ENCODE results near the gene DNASE2. TPM values are rescaled to one million over a fixed set of nuclear protein-coding genes. Genes with fewer than 3 reads are reported as not detected.

Gene DNASE2
- total RNA-seq, 2 experiments from 2014 or later, result 30.9 to 31.6 TPM

DNA sequence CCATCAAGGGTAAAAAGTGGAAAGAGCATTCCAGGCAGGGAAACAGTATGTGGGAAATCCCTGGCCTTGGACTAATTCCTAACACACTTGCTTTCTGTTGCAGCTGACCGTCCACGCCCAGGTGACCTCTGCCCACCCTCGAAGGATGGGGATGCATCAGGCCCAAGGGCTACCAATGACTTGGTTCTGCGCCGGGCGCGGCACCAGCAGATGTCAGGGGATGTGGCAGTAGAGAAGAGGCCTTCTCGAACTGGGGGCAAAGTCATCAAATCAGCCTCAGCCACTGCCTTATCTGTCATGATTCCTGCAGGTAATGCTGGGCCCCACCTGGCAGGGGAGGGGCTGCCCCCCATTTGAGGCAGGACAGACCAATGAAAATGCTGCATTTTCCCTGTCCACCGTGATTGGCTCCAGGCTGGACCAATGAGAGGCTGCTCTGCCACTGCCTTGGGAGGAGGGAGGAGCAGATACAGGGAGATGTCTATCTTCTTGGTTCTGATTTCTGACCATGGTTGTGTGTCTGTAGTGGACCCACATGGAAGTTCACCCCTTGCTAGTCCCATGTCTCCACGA lies 12.6 kb downstream of the DNASE2 start:
- H3K4me3 Mint-ChIP-seq, result no peak overlapping the region
- no peaks in the 10 kb centered on the region for H3K27me3 Mint-ChIP-seq (ENCODE audit: low read depth)
- peaks cover 6% of the 10 kb centered on the region for H3K4me1 Mint-ChIP-seq (ENCODE audit: low read depth)
- intact Hi-C loops (cut with micrococcal nuclease), result no loop called here
- no peak for DNase-seq
- CTCF ChIA-PET, result interaction anchor here (1.1 kb wide), 1 partner anchor 21 kb away, joined by 3 read pairs; no protein-coding TSS in a partner anchor
- no peak overlapping the region for H3K27ac Mint-ChIP-seq
- H3K9me3 Mint-ChIP-seq, result peaks cover 2% of the 10 kb centered on the region
- peaks cover 10% of the 10 kb centered on the region for H3K36me3 Mint-ChIP-seq (ENCODE audit: low read depth)

DNA sequence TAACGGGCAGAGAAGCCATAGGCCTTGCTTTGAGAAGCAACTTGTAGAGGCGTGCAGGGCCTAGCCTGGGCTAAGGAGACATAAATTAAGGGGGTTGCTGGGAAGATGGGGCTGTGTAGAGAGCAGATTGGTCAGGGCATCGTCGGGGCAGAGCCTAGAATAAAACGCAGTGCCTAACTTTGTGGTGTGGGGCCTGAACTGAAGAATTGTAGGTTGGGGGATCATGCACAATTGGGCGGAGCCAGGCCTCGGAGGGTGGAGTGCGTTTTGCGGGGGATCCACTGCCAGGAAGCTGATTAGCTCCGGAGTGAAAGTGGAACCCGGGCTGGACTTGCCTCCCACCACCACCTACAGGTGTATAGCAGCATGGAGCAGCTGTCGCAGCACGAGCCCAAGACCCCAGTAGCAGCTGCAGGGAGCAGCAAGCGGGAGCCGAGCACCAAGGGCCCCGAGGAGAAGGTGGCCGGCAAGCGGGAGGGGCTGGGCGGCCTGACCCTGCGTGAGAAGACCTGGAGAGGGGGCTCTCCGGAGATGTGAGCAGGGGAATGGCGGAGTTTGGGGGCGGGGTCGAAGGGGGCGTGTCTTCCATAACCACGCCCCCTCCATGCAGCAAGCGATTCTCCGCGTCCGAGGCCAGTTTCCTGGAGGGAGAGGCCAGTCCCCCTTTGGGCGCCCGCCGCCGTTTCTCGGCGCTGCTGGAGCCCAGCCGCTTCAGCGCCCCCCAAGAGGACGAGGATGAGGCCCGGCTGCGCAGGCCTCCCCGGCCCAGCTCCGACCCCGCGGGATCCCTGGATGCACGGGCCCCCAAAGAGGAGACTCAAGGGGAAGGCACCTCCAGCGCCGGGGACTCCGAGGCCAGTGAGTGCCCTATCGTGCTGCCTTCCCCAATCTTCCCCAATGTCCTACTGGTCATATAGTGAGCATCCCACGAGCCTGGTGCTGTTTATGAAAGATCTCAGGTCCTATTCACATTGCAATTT lies 13.8 kb downstream of the DNASE2 start:
- peaks cover 2% of the 10 kb centered on the region for H3K9me3 Mint-ChIP-seq
- intact Hi-C loops (cut with micrococcal nuclease), result no loop called here
- peak; percentile 71 for DNase-seq
- CTCF ChIA-PET, result interaction anchor here (1.1 kb wide), 1 partner anchor 71 kb away, joined by 4 read pairs; no protein-coding TSS in a partner anchor
- H3K4me3 Mint-ChIP-seq, result peak overlapping the region; percentile 54
- peaks cover 2% of the 10 kb centered on the region for H3K27me3 Mint-ChIP-seq (ENCODE audit: low read depth)
- H3K36me3 Mint-ChIP-seq (ENCODE audit: low read depth), result peaks cover 4% of the 10 kb centered on the region
- peaks cover 6% of the 10 kb centered on the region for H3K4me1 Mint-ChIP-seq (ENCODE audit: low read depth)
- H3K27ac Mint-ChIP-seq, result no peak overlapping the region

DNA sequence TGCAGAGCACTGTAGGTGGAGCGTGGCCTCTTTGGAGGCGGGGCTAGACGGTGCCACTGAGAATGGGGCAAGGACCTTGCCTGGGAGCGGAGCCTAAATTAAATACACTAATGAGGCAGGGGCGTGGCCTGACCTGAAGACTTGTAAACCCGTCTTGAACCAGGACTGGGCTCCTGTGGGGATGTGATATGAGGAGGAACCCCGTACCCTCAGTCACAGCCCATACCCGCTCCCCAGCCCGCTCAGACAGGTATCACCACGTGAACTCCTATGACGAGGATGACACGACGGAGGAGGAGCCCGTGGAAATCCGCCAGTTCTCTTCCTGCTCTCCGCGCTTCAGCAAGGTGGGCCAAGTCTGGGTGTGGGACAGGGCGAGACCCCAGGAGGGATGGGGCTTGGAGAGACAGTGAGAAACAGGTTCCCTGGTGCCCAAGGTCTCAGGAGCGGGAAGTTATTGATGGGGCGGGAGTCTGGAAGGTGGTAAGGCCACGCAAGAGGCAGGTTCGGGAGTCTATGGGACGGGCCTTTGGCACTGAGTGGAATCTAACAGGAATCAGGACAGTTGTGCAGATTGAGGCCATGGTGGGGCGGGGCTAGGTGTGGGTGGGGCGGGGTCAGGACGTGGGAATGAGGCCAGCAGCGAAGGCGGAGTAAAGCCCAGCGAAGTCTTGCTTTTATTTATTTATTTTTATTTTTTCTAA lies 14.7 kb downstream of the DNASE2 start:
- Mint-ChIP-seq H3K27me3 (ENCODE audit: low read depth) (peaks cover 2% of the 10 kb centered on the region), H3K27ac (no peak overlapping the region)
- CTCF ChIA-PET, result interaction anchor here (1.1 kb wide), 1 partner anchor 71 kb away, joined by 4 read pairs; no protein-coding TSS in a partner anchor

DNA sequence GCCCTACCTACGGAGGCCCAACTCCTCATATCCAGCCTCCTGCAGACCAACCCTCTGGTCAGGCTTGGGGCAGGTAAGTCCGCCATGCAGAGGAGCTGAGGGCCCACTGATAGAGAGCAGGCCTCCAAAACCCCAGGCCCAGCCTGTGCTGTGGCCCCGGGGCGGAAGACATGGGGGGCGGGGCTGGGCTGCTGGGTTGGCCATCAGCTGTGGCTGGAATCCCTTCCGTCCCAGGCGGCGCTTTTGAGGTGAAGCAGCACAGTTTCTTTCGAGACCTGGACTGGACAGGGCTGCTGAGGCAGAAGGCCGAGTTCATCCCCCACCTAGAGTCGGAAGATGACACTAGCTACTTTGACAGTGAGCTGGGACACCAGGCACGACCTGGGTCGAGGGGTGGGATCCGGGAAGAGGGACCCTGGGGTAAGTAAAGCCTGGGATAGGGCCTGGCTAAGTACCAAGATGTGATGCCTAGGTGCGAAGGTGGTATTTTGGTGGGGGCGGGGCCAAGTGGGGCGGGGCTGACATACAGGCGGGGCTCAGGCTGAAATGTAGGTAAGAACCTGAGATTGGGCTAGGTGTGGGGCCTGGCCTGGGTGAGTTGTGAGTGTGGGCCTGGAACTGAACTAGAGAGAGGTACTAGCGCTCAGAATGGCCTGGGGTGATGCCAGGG lies 15.4 kb downstream of the DNASE2 start:
- Mint-ChIP-seq H3K27me3 (ENCODE audit: low read depth) (peaks cover 2% of the 10 kb centered on the region), H3K9me3 (no peaks in the 10 kb centered on the region), H3K4me1 (ENCODE audit: low read depth) (peaks cover 6% of the 10 kb centered on the region), H3K27ac (no peak overlapping the region), H3K4me3 (no peak overlapping the region), H3K36me3 (ENCODE audit: low read depth) (no peaks in the 10 kb centered on the region)
- CTCF ChIA-PET, result no interaction called here
- intact Hi-C loops (cut with micrococcal nuclease), result no loop called here
- DNase-seq, result no peak

More for the DNA sequence above, 14.7 kb downstream of the DNASE2 start:
- Mint-ChIP-seq H3K9me3 (no peaks in the 10 kb centered on the region), H3K4me1 (ENCODE audit: low read depth) (peaks cover 6% of the 10 kb centered on the region), H3K36me3 (ENCODE audit: low read depth) (no peaks in the 10 kb centered on the region), H3K4me3 (peak overlapping the region; percentile 31)
- DNase-seq, result no peak
- intact Hi-C loops (cut with micrococcal nuclease), result no loop called here

DNA sequence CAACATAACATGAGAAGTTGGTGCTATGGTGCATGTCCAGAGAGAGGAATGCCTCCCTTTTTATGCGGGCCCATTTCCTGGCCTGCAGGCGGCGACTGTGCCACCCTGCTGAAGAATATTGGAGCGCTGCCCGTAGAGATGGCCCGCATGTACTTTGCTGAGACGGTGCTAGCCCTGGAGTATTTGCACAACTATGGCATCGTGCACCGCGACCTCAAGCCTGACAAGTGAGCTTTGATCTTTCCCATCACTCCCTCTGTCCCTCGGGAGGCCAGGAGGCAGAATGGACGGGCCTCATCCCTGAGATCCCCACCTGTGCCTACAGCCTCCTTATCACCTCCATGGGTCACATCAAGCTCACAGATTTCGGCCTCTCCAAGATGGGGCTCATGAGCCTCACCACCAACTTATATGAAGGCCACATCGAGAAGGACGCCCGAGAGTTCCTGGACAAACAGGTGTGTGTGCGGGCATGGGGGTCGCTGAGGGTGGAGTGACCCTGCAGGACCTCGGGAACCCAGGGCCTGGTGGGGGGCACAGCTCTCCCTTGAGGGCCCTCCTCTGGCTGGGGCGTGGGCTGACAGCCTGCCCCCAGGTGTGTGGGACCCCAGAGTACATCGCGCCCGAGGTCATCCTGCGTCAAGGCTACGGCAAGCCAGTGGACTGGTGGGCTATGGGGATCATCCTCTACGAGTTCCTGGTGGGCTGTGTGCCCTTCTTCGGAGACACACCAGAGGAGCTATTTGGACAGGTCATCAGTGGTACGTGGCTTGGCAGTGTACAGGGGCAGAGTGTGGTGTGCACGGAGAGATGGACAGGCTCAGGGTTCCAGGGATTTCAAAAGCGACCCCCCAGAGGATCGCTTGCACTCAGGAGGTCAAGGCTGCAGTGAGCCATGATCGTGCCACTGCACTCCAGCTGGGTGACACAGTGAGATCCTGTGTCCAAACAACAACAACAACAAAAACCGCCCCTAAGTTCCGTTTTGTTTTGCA lies 16.2 kb downstream of the DNASE2 start:
- CTCF ChIA-PET, result interaction anchor here (0.6 to 1.8 kb wide), 3 partner anchors 17 to 99 kb away, joined by 3 to 9 read pairs (median 6); no protein-coding TSS in a partner anchor
- Mint-ChIP-seq H3K36me3 (ENCODE audit: low read depth) (no peaks in the 10 kb centered on the region), H3K4me1 (ENCODE audit: low read depth) (peaks cover 6% of the 10 kb centered on the region), H3K27ac (no peak overlapping the region), H3K27me3 (ENCODE audit: low read depth) (peaks cover 2% of the 10 kb centered on the region), H3K9me3 (no peaks in the 10 kb centered on the region), H3K4me3 (no peak overlapping the region)
- no peak for DNase-seq
- intact Hi-C loops (cut with micrococcal nuclease), result no loop called here

DNA sequence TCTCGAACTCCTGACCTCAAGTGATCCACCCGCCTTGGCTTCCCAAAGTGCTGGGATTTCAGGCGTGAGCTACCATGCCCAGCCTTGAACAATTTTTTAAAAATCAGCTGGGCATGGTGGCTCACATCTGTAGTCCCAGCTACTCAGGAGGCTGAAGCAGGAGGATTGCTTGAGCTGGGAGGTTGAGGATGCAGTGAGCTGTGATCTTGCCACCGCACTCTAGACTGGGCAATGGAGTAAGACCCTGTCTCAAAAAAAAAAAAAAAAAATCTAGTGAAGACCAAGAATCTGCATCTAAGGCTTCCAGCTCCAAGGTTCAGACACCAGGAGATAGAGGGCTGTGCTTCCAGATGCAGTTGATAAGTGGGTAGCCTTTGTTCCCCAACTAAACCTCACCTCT lies 17.1 kb downstream of the DNASE2 start:
- no peaks in the 10 kb centered on the region for H3K9me3 Mint-ChIP-seq
- CTCF ChIA-PET, result interaction anchor here (0.6 to 1.8 kb wide), 6 partner anchors 9 to 107 kb away, joined by 3 to 9 read pairs (median 4); no protein-coding TSS in a partner anchor
- DNase-seq, result no peak
- peaks cover 6% of the 10 kb centered on the region for H3K4me1 Mint-ChIP-seq (ENCODE audit: low read depth)
- intact Hi-C loops (cut with micrococcal nuclease), result no loop called here
- no peak overlapping the region for H3K4me3 Mint-ChIP-seq
- no peak overlapping the region for H3K27ac Mint-ChIP-seq
- H3K27me3 Mint-ChIP-seq (ENCODE audit: low read depth), result peaks cover 2% of the 10 kb centered on the region
- no peaks in the 10 kb centered on the region for H3K36me3 Mint-ChIP-seq (ENCODE audit: low read depth)

DNA sequence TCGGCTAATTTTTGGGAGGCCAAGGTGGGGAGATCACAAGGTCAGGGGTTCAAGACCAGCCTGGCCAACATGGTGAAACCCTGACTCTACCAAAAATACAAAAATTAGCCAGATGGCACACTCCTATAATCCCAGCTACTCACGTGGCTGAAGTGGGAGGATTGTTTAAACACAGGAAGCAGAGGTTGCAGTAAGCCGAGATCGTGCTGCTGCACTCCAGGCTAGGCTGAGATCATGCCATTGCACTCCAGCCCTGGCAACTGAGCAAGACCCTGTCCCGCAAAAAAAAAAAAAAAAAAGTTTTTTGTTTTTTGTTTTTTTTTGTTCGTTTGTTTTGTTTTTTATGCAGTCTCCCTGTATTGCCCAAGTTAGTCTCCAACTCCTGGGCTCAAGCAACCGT lies 21.7 kb downstream of the DNASE2 start:
- intact Hi-C loops (cut with micrococcal nuclease), result no loop called here

DNA sequence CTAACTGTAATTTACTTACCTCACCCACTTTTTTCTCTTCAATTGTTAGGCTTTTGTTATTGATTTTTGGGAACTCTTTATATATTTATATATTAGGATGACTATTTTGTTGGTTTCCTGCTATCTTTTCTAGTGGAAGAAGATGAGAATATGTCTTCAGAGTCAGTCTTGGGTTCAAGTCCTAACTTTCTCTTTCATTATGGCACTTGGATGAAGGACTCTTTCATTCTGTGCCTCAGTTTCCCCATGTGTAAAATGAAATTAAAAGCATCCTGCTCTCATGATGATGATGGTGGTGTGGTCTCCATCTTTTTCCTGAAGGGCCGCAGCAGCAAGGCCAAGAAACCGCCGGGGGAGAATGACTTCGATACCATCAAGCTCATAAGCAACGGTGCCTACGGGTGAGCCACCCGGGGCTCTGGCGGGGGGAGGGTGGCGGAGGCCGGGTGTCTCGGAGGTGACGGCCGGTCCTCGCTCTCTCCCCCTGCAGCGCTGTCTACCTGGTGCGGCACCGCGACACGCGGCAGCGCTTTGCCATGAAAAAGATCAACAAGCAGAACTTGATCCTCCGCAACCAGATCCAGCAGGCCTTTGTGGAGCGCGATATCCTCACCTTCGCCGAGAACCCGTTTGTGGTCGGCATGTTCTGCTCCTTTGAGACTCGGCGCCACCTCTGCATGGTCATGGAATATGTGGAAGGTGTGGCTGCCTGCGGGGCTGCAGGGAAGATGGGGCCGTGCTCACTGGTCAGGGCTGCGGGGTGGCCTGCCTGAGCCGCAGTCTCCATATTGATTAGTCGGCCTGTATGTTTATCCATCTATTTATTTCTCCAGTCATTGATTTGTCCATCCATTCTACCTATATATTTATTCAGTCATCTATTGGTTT lies 23.0 kb downstream of the DNASE2 start:
- H3K9me3 Mint-ChIP-seq, result peaks cover 1% of the 10 kb centered on the region
- no peaks in the 10 kb centered on the region for H3K36me3 Mint-ChIP-seq (ENCODE audit: low read depth)
- intact Hi-C loops (cut with micrococcal nuclease), result no loop called here
- no peak overlapping the region for H3K4me3 Mint-ChIP-seq
- no peak for DNase-seq
- no peak overlapping the region for H3K27ac Mint-ChIP-seq
- H3K4me1 Mint-ChIP-seq (ENCODE audit: low read depth), result no peaks in the 10 kb centered on the region
- no peaks in the 10 kb centered on the region for H3K27me3 Mint-ChIP-seq (ENCODE audit: low read depth)
- CTCF ChIA-PET, result interaction anchor here (0.6 to 1.6 kb wide), 3 partner anchors 10 to 222 kb away, joined by 3 to 8 read pairs (median 6); no protein-coding TSS in a partner anchor

More for the DNA sequence above, 21.7 kb downstream of the DNASE2 start:
- no peak overlapping the region for H3K27ac Mint-ChIP-seq
- peaks cover 1% of the 10 kb centered on the region for H3K9me3 Mint-ChIP-seq
- peaks cover 2% of the 10 kb centered on the region for H3K27me3 Mint-ChIP-seq (ENCODE audit: low read depth)
- no peaks in the 10 kb centered on the region for H3K4me1 Mint-ChIP-seq (ENCODE audit: low read depth)
- H3K4me3 Mint-ChIP-seq, result no peak overlapping the region
- no peak for DNase-seq
- CTCF ChIA-PET, result no interaction called here
- no peaks in the 10 kb centered on the region for H3K36me3 Mint-ChIP-seq (ENCODE audit: low read depth)

DNA sequence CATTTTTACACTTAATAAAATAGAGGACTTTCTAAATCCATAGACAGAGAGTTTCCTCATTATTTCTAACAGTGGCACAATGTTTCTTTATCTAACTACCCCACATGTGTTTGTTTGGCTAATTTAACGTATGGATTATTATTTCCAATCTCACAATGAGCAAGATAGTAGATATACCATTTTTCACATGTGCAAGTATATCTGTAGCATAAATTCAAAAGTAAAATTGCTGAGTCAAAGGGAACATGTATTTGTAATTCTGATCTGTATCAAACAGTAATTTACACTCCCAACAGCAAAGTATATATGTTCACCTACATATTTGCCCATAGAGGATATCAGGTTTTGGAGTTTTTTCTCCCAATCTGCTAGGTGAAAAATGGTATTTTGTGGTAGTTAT lies 24.6 kb downstream of the DNASE2 start:
- no peak overlapping the region for H3K4me3 Mint-ChIP-seq
- H3K36me3 Mint-ChIP-seq (ENCODE audit: low read depth), result no peaks in the 10 kb centered on the region
- CTCF ChIA-PET, result interaction anchor here (0.6 to 1.6 kb wide), 3 partner anchors 9 to 222 kb away, joined by 5 to 8 read pairs (median 7); no protein-coding TSS in a partner anchor
- intact Hi-C loops (cut with micrococcal nuclease), result no loop called here
- peaks cover 1% of the 10 kb centered on the region for H3K9me3 Mint-ChIP-seq
- no peak overlapping the region for H3K27ac Mint-ChIP-seq
- H3K4me1 Mint-ChIP-seq (ENCODE audit: low read depth), result no peaks in the 10 kb centered on the region
- no peak for DNase-seq
- H3K27me3 Mint-ChIP-seq (ENCODE audit: low read depth), result no peaks in the 10 kb centered on the region

Measured in activated naive CD4-positive, alpha-beta T cell treated with anti-CD3 and anti-CD28 coated beads for 36 hours (primary cell).